K562 (cell line): ENCODE results near the gene AAK1. TPM values are rescaled to one million over a fixed set of nuclear protein-coding genes. Genes with fewer than 3 reads are reported as not detected.

ENCODE experiments used
- CC2D1A ChIP-seq: fragments of 450-650 bp; IDR thresholded peaks from 2 replicates; pipeline ENCODE4 v1.6.1; 2017; ENCODE audit warnings: mild to moderate bottlenecking
- DIDO1 ChIP-seq: fragments of 450-650 bp; IDR thresholded peaks from 2 replicates; pipeline ENCODE4 v1.6.1; 2016; ENCODE audit warnings: low read depth, missing biosample characterization, missing genetic modification characterization
- DPF2 ChIP-seq: fragments of 450-650 bp; IDR thresholded peaks from 2 replicates; pipeline ENCODE4 v1.6.1; 2016
- ETV6 ChIP-seq, 3 experiments: fragments of 150-350 bp in 1 of 3; sonication (generic) in 1 of 3; formaldehyde crosslinking in 1 of 3; IDR thresholded peaks; 2 replicates each; pipeline versions ENCODE4 v1.6.1 to v1.8.0; 2014 to 2022; ENCODE audit warnings: borderline replicate concordance in 2 of 3, low read depth in 2 of 3, antibody characterized with exemption in 1 of 3, low read length in 1 of 3, mild to moderate bottlenecking in 1 of 3, missing genetic modification reagents in 1 of 3
- FOXK2 ChIP-seq, 2 experiments: fragments of 450-650 bp; IDR thresholded peaks in 1 of 2; conservative IDR thresholded peaks in 1 of 2; 2 replicates each; pipeline ENCODE4 v1.6.1; 2016; ENCODE audit warnings: low read depth in 2 of 2, mild to moderate bottlenecking in 1 of 2
- FOXM1 ChIP-seq, 2 experiments: fragments of 450-650 bp in 1 of 2; sonication (generic) in 1 of 2; formaldehyde crosslinking in 1 of 2; IDR thresholded peaks; 2 replicates each; pipeline versions ENCODE4 v1.6.1 to v1.9.0; 2017 to 2022; ENCODE audit warnings: low read depth in 2 of 2, mild to moderate bottlenecking in 2 of 2, missing genetic modification reagents in 1 of 2, moderate library complexity in 1 of 2
- KLF16 ChIP-seq: IDR thresholded peaks from 2 replicates; pipeline ENCODE4 v1.6.1; 2016; ENCODE audit warnings: antibody characterized with exemption
- MAFG ChIP-seq: fragments of 450-650 bp; conservative IDR thresholded peaks from 2 replicates; pipeline ENCODE4 v1.6.1; 2016; ENCODE audit warnings: missing genetic modification characterization, missing compliant biosample characterization
- MEF2D ChIP-seq: conservative IDR thresholded peaks from 2 replicates; pipeline ENCODE4 v1.6.1; 2016; ENCODE audit warnings: low read depth, missing genetic modification characterization, missing compliant biosample characterization
- RCOR1 ChIP-seq, 2 experiments: IDR thresholded peaks; 2 replicates each; pipeline ENCODE4 v1.6.1; 2012; ENCODE audit warnings: low read depth in 2 of 2, low read length in 2 of 2, borderline replicate concordance in 1 of 2, improper control_type of control experiment in 1 of 2
- SMARCE1 ChIP-seq: fragments of 450-650 bp; IDR thresholded peaks from 2 replicates; pipeline ENCODE4 v1.7.1; 2016; ENCODE audit warnings: mild to moderate bottlenecking
- TAF9B ChIP-seq: fragments of 450-650 bp; IDR thresholded peaks from 2 replicates; pipeline ENCODE4 v1.6.1; 2018; ENCODE audit warnings: mild to moderate bottlenecking; ENCODE audit not compliant: partially characterized antibody
- ZBED1 ChIP-seq: IDR thresholded peaks from 2 replicates; pipeline ENCODE4 v1.6.1; 2014
- polyA plus RNA-seq, 8 experiments: library from polyadenylated mRNA; depleted of rRNA in 4 of 8; stranded (reverse) in 5 of 8; unstranded in 3 of 8; fragments of >200 nt; fragmentation: Nextera tagmentation in 2 of 8; fragmentation: Illumina TruSeq in 1 of 8; extraction: Ambion mirVana in 2 of 8; extraction: Trizol in 1 of 8; gene quantifications; 2 replicates each; pipeline versions ENCODE4 v1.2.1 to v1.2.3, GENCODE V29; 2011 to 2014; ENCODE audit warnings: inconsistent platforms in 1 of 8, missing spikeins in 1 of 8
- total RNA-seq, 7 experiments: library from RNA; depleted of rRNA in 6 of 7; stranded (reverse); fragments of >200 nt in 6 of 7; fragmentation: Illumina TruSeq in 2 of 7; extraction: Trizol in 2 of 7; gene quantifications; 2 replicates each; pipeline versions ENCODE4 v1.2.1 to v1.2.3, GENCODE V29; 2011 to 2021; ENCODE audit warnings: low replicate concordance in 1 of 7
- TF ChIP-seq, protein P1 (sequence below), 2 experiments: fragments of 450-650 bp; IDR thresholded peaks; 2 replicates each; pipeline ENCODE4 v1.6.1; 2018; ENCODE audit warnings: mild to moderate bottlenecking in 2 of 2, low read depth in 1 of 2; ENCODE audit not compliant: partially characterized antibody in 2 of 2
- TF ChIP-seq, protein P2 (sequence below): sonication (generic); formaldehyde crosslinking; IDR thresholded peaks from 2 replicates; pipeline ENCODE4 v1.8.1; 2023; ENCODE audit warnings: mild to moderate bottlenecking, missing genetic modification reagents, moderate library complexity
- TF ChIP-seq, protein P3 (sequence below): fragments of 250-450 bp; sonication (Bioruptor Pico); IDR thresholded peaks from 2 replicates; pipeline ENCODE4 v1.5.0; 2021
- TF ChIP-seq, protein P4 (sequence below), 2 experiments: IDR thresholded peaks in 1 of 2; conservative IDR thresholded peaks in 1 of 2; 2 replicates each; pipeline ENCODE4 v1.6.1; 2016; ENCODE audit warnings: low read depth in 2 of 2, mild to moderate bottlenecking in 1 of 2, missing compliant biosample characterization in 1 of 2, missing genetic modification characterization in 1 of 2, moderate library complexity in 1 of 2

AAK1 gene
- total and polyA plus RNA-seq, 9 of the 15 experiments (the other 6 are each of a cell fraction or from before 2014, with no cell fraction given) = 0.89 to 17.1 (median 6.0) TPM

DNA sequence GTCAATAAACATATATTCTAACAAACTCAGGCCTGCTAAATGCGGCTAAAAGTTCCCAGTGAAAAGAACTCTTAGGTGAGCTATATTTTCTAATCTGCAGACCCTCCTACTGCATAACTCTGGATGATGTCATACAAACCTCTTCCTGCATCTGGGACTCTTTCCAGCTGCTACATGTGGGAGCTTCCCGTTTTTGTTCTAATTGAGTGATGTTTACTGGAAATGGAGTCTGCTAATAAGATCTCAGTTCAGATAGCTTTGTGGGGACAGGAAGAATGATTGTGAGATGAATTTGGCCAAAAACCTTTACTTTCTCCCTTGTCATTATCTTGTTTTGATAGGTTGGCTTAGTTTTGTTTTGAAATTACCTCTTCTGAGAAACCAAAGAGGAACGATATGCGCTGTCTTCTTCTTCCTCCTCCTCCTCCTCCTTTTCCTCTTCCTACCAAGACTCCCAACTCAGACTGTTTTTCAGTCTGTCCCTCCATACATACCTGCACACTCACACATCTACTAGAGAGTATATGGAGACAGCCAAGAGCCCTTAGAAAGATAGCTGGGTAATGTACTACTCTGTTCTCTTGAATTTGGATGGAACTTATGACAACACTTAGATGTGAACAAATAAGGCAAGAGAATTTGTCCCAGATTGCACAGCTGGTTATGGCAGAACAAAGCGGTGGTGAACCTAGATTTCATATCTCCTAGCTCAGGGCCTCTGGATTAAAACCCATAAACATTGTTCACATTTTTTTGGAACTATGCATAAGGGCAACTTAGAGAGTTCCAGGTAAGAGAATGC, 39.8 kb upstream of the AAK1 start (continued):
- no peak for TF ChIP-seq ZBED1
- peak; percentile 53 for TF ChIP-seq TAF9B
- TF ChIP-seq DPF2 = peak; percentile 84
- peak; percentile 17; the same call in 1 of the 2 replicates for TF ChIP-seq CC2D1A
- TF ChIP-seq, protein P1, sequence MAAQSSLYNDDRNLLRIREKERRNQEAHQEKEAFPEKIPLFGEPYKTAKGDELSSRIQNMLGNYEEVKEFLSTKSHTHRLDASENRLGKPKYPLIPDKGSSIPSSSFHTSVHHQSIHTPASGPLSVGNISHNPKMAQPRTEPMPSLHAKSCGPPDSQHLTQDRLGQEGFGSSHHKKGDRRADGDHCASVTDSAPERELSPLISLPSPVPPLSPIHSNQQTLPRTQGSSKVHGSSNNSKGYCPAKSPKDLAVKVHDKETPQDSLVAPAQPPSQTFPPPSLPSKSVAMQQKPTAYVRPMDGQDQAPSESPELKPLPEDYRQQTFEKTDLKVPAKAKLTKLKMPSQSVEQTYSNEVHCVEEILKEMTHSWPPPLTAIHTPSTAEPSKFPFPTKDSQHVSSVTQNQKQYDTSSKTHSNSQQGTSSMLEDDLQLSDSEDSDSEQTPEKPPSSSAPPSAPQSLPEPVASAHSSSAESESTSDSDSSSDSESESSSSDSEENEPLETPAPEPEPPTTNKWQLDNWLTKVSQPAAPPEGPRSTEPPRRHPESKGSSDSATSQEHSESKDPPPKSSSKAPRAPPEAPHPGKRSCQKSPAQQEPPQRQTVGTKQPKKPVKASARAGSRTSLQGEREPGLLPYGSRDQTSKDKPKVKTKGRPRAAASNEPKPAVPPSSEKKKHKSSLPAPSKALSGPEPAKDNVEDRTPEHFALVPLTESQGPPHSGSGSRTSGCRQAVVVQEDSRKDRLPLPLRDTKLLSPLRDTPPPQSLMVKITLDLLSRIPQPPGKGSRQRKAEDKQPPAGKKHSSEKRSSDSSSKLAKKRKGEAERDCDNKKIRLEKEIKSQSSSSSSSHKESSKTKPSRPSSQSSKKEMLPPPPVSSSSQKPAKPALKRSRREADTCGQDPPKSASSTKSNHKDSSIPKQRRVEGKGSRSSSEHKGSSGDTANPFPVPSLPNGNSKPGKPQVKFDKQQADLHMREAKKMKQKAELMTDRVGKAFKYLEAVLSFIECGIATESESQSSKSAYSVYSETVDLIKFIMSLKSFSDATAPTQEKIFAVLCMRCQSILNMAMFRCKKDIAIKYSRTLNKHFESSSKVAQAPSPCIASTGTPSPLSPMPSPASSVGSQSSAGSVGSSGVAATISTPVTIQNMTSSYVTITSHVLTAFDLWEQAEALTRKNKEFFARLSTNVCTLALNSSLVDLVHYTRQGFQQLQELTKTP (IDR thresholded peaks at IDR 0.05; ENCODE audit: low read depth in 1 of 2, partially characterized antibody in 2 of 2) = peak in 1 of 2 experiments; percentile 53
- TF ChIP-seq, protein P2, sequence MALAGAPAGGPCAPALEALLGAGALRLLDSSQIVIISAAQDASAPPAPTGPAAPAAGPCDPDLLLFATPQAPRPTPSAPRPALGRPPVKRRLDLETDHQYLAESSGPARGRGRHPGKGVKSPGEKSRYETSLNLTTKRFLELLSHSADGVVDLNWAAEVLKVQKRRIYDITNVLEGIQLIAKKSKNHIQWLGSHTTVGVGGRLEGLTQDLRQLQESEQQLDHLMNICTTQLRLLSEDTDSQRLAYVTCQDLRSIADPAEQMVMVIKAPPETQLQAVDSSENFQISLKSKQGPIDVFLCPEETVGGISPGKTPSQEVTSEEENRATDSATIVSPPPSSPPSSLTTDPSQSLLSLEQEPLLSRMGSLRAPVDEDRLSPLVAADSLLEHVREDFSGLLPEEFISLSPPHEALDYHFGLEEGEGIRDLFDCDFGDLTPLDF (CRISPR knock-in tag) = no peak
- no peak for TF ChIP-seq MAFG
- TF ChIP-seq, protein P3, sequence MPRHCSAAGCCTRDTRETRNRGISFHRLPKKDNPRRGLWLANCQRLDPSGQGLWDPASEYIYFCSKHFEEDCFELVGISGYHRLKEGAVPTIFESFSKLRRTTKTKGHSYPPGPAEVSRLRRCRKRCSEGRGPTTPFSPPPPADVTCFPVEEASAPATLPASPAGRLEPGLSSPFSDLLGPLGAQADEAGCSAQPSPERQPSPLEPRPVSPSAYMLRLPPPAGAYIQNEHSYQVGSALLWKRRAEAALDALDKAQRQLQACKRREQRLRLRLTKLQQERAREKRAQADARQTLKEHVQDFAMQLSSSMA = no peak
- peak in 1 of 2 experiments; percentile 74; a peak in 2 of 4 replicates for TF ChIP-seq RCOR1 (IDR thresholded peaks at IDR 0.05; ENCODE audit: borderline replicate concordance in 1 of 2, low read depth in 2 of 2, low read length in 2 of 2)
- 0 out of 4 replicates have a peak, but pooled peaks of 1 of the 2 experiments have one; percentile 24 for TF ChIP-seq FOXK2 (conservative IDR thresholded peaks at IDR 0.05 in 1 of 2, IDR thresholded peaks at IDR 0.05 in 1 of 2; ENCODE audit: low read depth in 2 of 2)
- TF ChIP-seq SMARCE1 = peak; percentile 89
- peak; percentile 23; the same call in 1 of the 2 replicates for TF ChIP-seq KLF16
- TF ChIP-seq, protein P4, sequence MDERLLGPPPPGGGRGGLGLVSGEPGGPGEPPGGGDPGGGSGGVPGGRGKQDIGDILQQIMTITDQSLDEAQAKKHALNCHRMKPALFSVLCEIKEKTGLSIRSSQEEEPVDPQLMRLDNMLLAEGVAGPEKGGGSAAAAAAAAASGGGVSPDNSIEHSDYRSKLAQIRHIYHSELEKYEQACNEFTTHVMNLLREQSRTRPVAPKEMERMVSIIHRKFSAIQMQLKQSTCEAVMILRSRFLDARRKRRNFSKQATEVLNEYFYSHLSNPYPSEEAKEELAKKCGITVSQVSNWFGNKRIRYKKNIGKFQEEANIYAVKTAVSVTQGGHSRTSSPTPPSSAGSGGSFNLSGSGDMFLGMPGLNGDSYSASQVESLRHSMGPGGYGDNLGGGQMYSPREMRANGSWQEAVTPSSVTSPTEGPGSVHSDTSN (CRISPR knock-in tag; IDR thresholded peaks at IDR 0.05; ENCODE audit: low read depth) = no peak
- TF ChIP-seq, protein P4 (tag; conservative IDR thresholded peaks at IDR 0.05; ENCODE audit: low read depth) = peak; percentile 82
- TF ChIP-seq ETV6 (IDR thresholded peaks at IDR 0.05; ENCODE audit: borderline replicate concordance in 1 of 2, low read depth in 2 of 2, low read length in 1 of 2) = peak in 1 of 2 experiments; percentile 82; a peak in 2 of 4 replicates
- TF ChIP-seq ETV6 (CRISPR knock-in tag; IDR thresholded peaks at IDR 0.05; ENCODE audit: borderline replicate concordance) = no peak
- TF ChIP-seq MEF2D (tag) = 0 out of 2 replicates have a peak, but pooled peaks have one; percentile 39
- TF ChIP-seq FOXM1 (IDR thresholded peaks at IDR 0.05; ENCODE audit: low read depth) = peak; percentile 84; the same call in 1 of the 2 replicates
- no peak for TF ChIP-seq FOXM1 (CRISPR knock-in tag; IDR thresholded peaks at IDR 0.05; ENCODE audit: low read depth)
- no peak for TF ChIP-seq DIDO1
